Measurements from ENCODE around the gene ST6GALNAC3. TPM values are rescaled to one million over a fixed set of nuclear protein-coding genes. Genes with fewer than 3 reads are reported as not detected.
A peak's percentile ranks its signal among the peaks of the same experiment; 100 is the strongest.

Gene ST6GALNAC3
- total and polyA plus RNA-seq, 2 donors from 2014 or later = 8.8 to 15.8 TPM

- no peak for TF ChIP-seq CTCF (IDR thresholded peaks at IDR 0.05; ENCODE audit: borderline replicate concordance, extremely low read depth, insufficient read depth)
- no peak overlapping the region for H3K27ac ChIP-seq (ENCODE audit: low read depth in 2 of 2, low read length in 2 of 2)
- H3K9me3 ChIP-seq (ENCODE audit: control insufficient read depth in 2 of 3, insufficient read depth in 1 of 3, low read length in 3 of 3) = no peaks in the 10 kb centered on the region
- H3K36me3 ChIP-seq (ENCODE audit: control insufficient read depth in 2 of 3, insufficient read depth in 3 of 3, low read length in 3 of 3) = no peaks in the 10 kb centered on the region
- DNase-seq (no peak), FAIRE-seq (no peak)
- H3K4me3 ChIP-seq (ENCODE audit: low read length in 3 of 3) = no peak overlapping the region
- no peak overlapping the region for H3K9ac ChIP-seq (ENCODE audit: low read length in 3 of 3)
- no peaks in the 10 kb centered on the region for H3K27me3 ChIP-seq (ENCODE audit: control insufficient read depth, insufficient read depth, low read length)
- H3K4me1 ChIP-seq (ENCODE audit: control insufficient read depth in 2 of 3, insufficient read depth in 2 of 3, low read depth in 1 of 3, low read length in 3 of 3) = peaks cover 0 to 2% (median 0%) of the 10 kb centered on the region in 3 donors
- intact Hi-C loops (cut with DNase I) = no loop called here
Measured at GRCh38 chr1:76274302-76274701, 199.8 kb downstream of the ST6GALNAC3 start.

GRCh38 chr1:76274718-76275117 is 200.2 kb downstream of the ST6GALNAC3 start:
- Histone ChIP-seq H3K36me3 (ENCODE audit: control insufficient read depth in 2 of 3, insufficient read depth in 3 of 3, low read length in 3 of 3) (no peaks in the 10 kb centered on the region), H3K27ac (ENCODE audit: low read depth in 2 of 2, low read length in 2 of 2) (no peak overlapping the region), H3K4me3 (ENCODE audit: low read length in 3 of 3) (no peak overlapping the region), H3K9me3 (ENCODE audit: control insufficient read depth in 2 of 3, insufficient read depth in 1 of 3, low read length in 3 of 3) (no peaks in the 10 kb centered on the region), H3K27me3 (ENCODE audit: control insufficient read depth, insufficient read depth, low read length) (no peaks in the 10 kb centered on the region), H3K9ac (ENCODE audit: low read length in 3 of 3) (no peak overlapping the region), H3K4me1 (ENCODE audit: control insufficient read depth in 2 of 3, insufficient read depth in 2 of 3, low read depth in 1 of 3, low read length in 3 of 3) (peaks cover 0 to 2% (median 0%) of the 10 kb centered on the region in 3 donors)
- DNase-seq = no peak
- no peak for TF ChIP-seq CTCF (IDR thresholded peaks at IDR 0.05; ENCODE audit: borderline replicate concordance, extremely low read depth, insufficient read depth)
- intact Hi-C loops (cut with DNase I) = no loop called here
- FAIRE-seq = no peak

- no peaks in the 10 kb centered on the region for H3K36me3 ChIP-seq (ENCODE audit: control insufficient read depth in 2 of 3, insufficient read depth in 3 of 3, low read length in 3 of 3)
- H3K9me3 ChIP-seq (ENCODE audit: control insufficient read depth in 2 of 3, insufficient read depth in 1 of 3, low read length in 3 of 3) = no peaks in the 10 kb centered on the region
- intact Hi-C loops (cut with DNase I) = no loop called here
- no peak for TF ChIP-seq CTCF (IDR thresholded peaks at IDR 0.05; ENCODE audit: borderline replicate concordance, extremely low read depth, insufficient read depth)
- H3K4me1 ChIP-seq (ENCODE audit: control insufficient read depth in 2 of 3, insufficient read depth in 2 of 3, low read depth in 1 of 3, low read length in 3 of 3) = peaks cover 0 to 2% (median 0%) of the 10 kb centered on the region in 3 donors
- H3K9ac ChIP-seq (ENCODE audit: low read length in 3 of 3) = no peak overlapping the region
- no peak for DNase-seq
- no peaks in the 10 kb centered on the region for H3K27me3 ChIP-seq (ENCODE audit: control insufficient read depth, insufficient read depth, low read length)
- no peak for FAIRE-seq
- peak overlapping the region in 1 of 2 donors; percentile 20 for H3K27ac ChIP-seq (ENCODE audit: low read depth in 2 of 2, low read length in 2 of 2)
- peak overlapping the region in 1 of 3 donors; percentile 43 for H3K4me3 ChIP-seq (ENCODE audit: low read length in 3 of 3)
Measured at GRCh38 chr1:76278711-76279100, 204.2 kb downstream of the ST6GALNAC3 start.

Measured in kidney (tissue), 14 donors.